Dermis microvascular lymphatic vessel endothelial cell (primary cell): ENCODE results near the gene ABHD1. TPM values are rescaled to one million over a fixed set of nuclear protein-coding genes. Genes with fewer than 3 reads are reported as not detected.
"Not testable (repeated sequence)": the region's sequence is repeated elsewhere in the genome, so short reads cannot be mapped to it uniquely, and the experiment has no call there.

ENCODE experiments used
- DNase-seq, 2 donors: peaks; one replicate each; pipeline versions ENCODE4 v3.0.0 to v3.0.0-alpha.2; 2010; ENCODE audit warnings: low read depth in 2 of 2
- total RNA-seq: library from RNA; depleted of rRNA; stranded (reverse); fragments of >200 nt; gene quantifications from 2 replicates; pipeline ENCODE4 v1.2.1, GENCODE V29; 2014

Gene ABHD1
- total RNA-seq, 1 donor from 2014 or later, result under 0.01 TPM

GRCh38 chr2:27164960-27165763 lies 41.5 kb downstream of the ABHD1 start:
- no peak for DNase-seq

GRCh38 chr2:27170581-27171337 lies 47.1 kb downstream of the ABHD1 start:
- DNase-seq, result no peak

GRCh38 chr2:27171351-27171848 lies 47.8 kb downstream of the ABHD1 start:
- DNase-seq, result no peak

GRCh38 chr2:27174638-27175037 lies 51.0 kb downstream of the ABHD1 start:
- DNase-seq, result no peak

- DNase-seq, result no peak
Measured at GRCh38 chr2:27175330-27175729, 51.7 kb downstream of the ABHD1 start.

GRCh38 chr2:27175781-27176180 lies 52.2 kb downstream of the ABHD1 start:
- DNase-seq, result not testable (repeated sequence)

GRCh38 chr2:27177441-27178351 lies 54.1 kb downstream of the ABHD1 start:
- no peak for DNase-seq

- DNase-seq, result no peak
Measured at GRCh38 chr2:27178469-27178868, 54.9 kb downstream of the ABHD1 start.

GRCh38 chr2:27179344-27180000 lies 55.9 kb downstream of the ABHD1 start:
- DNase-seq, result no peak

Other genes with a start within 250 kb of the ABHD1 start
- 0.64 and 2.0 TPM in 2 replicates for gene MAPRE3, start 153.2 kb upstream of the ABHD1 start, total RNA-seq
- 14.4 and 28.3 TPM in 2 replicates for gene TMEM214, start 90.8 kb upstream of the ABHD1 start, total RNA-seq
- 16.2 and 18.1 TPM in 2 replicates for gene AGBL5, start 72.1 kb upstream of the ABHD1 start, total RNA-seq
- 418 and 498 TPM in 2 replicates for gene OST4, start 52.2 kb upstream of the ABHD1 start, total RNA-seq
- gene EMILIN1, start 45.2 kb upstream of the ABHD1 start, total RNA-seq, result 21.3 and 37.0 TPM in 2 replicates
- gene KHK, start 37.0 kb upstream of the ABHD1 start, total RNA-seq, result 3.0 and 3.2 TPM in 2 replicates
- gene CGREF1, start 4.7 kb upstream of the ABHD1 start, total RNA-seq, result 2.8 and 5.1 TPM in 2 replicates
- gene PREB, start 10.8 kb downstream of the ABHD1 start, total RNA-seq, result 25.7 and 34.4 TPM in 2 replicates
- gene PRR30, start 15.6 kb downstream of the ABHD1 start, total RNA-seq, result not detected in 2 replicates
- gene TCF23, start 25.2 kb downstream of the ABHD1 start, total RNA-seq, result not detected in 2 replicates
- 103 and 105 TPM in 2 replicates for gene ATRAID, start 88.2 kb downstream of the ABHD1 start, total RNA-seq
- 19.5 and 23.4 TPM in 2 replicates for gene SLC5A6, start 88.5 kb downstream of the ABHD1 start, total RNA-seq
- gene CAD, start 93.6 kb downstream of the ABHD1 start, total RNA-seq, result 30.2 and 34.5 TPM in 2 replicates
- 6.3 and 15.0 TPM in 2 replicates for gene SLC30A3, start 139.2 kb downstream of the ABHD1 start, total RNA-seq
- gene DNAJC5G, start 151.6 kb downstream of the ABHD1 start, total RNA-seq, result 0.39 and 1.0 TPM in 2 replicates
- gene TRIM54, start 158.6 kb downstream of the ABHD1 start, total RNA-seq, result 0.26 and 0.51 TPM in 2 replicates
- 0.13 and 0.51 TPM in 2 replicates for gene UCN, start 184.6 kb downstream of the ABHD1 start, total RNA-seq
- 40.4 and 52.3 TPM in 2 replicates for gene MPV17, start 199.3 kb downstream of the ABHD1 start, total RNA-seq
- 18.0 and 25.5 TPM in 2 replicates for gene GTF3C2, start 232.9 kb downstream of the ABHD1 start, total RNA-seq
- 25.7 and 26.2 TPM in 2 replicates for gene EIF2B4, start 246.5 kb downstream of the ABHD1 start, total RNA-seq
- gene SNX17, start 246.8 kb downstream of the ABHD1 start, total RNA-seq, result 109 and 164 TPM in 2 replicates